ENCODE results near the gene CPNE4. TPM values are rescaled to one million over a fixed set of nuclear protein-coding genes. Genes with fewer than 3 reads are reported as not detected.

The CPNE4 gene
- total and polyA plus RNA-seq, 2 donors (not counting 3 experiments of a cell fraction or from before 2014, with no cell fraction given): not detected

DNA sequence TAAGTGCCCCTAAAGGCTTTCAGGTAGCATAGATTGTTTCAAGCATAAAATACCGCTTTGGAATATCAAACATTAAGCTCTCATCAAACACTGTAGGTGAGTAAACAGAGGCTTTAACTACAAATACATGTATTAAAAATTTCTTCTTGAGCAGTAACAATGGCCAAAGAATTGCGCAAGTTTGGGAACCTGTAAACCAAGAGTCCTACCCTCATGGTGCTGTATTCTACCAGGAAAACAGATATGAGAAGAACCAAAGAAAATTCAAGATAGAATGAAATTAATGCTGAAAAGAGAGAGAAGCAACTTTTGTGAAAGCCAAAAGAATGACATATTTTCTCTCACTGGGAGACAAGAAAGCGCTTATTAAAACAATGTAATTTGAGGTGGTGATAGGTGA, 45.5 kb downstream of the CPNE4 start:
- POLR2A ChIA-PET: no interaction called here
- dilution Hi-C loops (cut with MboI; ENCODE audit: extremely low pct_ligation_motif_present, low sequenced_read_pairs): no loop called here
- CTCF ChIA-PET: no interaction called here

GRCh38 chr3:131988209-131988608, 46.6 kb downstream of the CPNE4 start:
- no peak overlapping the region for H3K4me2 ChIP-seq (ENCODE audit: insufficient read depth, low read length)
- no TSS peak for BruUV-seq (replicated peaks)
- no peak overlapping the region for H3K27ac ChIP-seq (ENCODE audit: insufficient read depth, low read depth, low read length)
- intact Hi-C loops (cut with micrococcal nuclease) (no loop called here), dilution Hi-C loops (cut with MboI; ENCODE audit: extremely low pct_ligation_motif_present, low sequenced_read_pairs) (no loop called here)
- no peak overlapping the region for H3K4me3 ChIP-seq (replicated peaks in 1 of 3; ENCODE audit: insufficient read depth in 1 of 3, low read depth in 1 of 3, low read length in 3 of 3)
- no peak overlapping the region for H3K9ac ChIP-seq (replicated peaks; ENCODE audit: extremely low read depth, insufficient read depth, low read length)
- POLR2A ChIA-PET: no interaction called here
- no peak for FAIRE-seq
- CTCF ChIA-PET: no interaction called here
- no peak overlapping the region for H2AFZ ChIP-seq (ENCODE audit: low read depth, low read length)
- H3K27me3 ChIP-seq (ENCODE audit: control insufficient read depth in 2 of 2, insufficient read depth in 2 of 2, low read length in 2 of 2): no peaks in the 10 kb centered on the region
- no peaks in the 10 kb centered on the region for H3K9me3 ChIP-seq (replicated peaks; ENCODE audit: control insufficient read depth, insufficient read depth, low read length)
- H3K79me2 ChIP-seq (ENCODE audit: control insufficient read depth, insufficient read depth, low read length): no peaks in the 10 kb centered on the region
- no peaks in the 10 kb centered on the region for H3K4me1 ChIP-seq (ENCODE audit: control insufficient read depth, extremely low read depth, insufficient read depth, low read length)
- no peaks in the 10 kb centered on the region for H4K20me1 ChIP-seq (replicated peaks; ENCODE audit: control insufficient read depth, extremely low read depth, insufficient read depth, low read length)
- H3K36me3 ChIP-seq (ENCODE audit: control insufficient read depth in 2 of 2, extremely low read depth in 1 of 2, insufficient read depth in 2 of 2, low read length in 2 of 2): no peaks in the 10 kb centered on the region
- TF ChIP-seq GATA2 (IDR thresholded peaks at IDR 0.05; ENCODE audit: insufficient read depth, insufficient read length, low read depth, low read length): no peak
- TF ChIP-seq POLR2AphosphoS5 (IDR thresholded peaks at IDR 0.05; ENCODE audit: insufficient read depth, low read depth, low read length): no peak
- TF ChIP-seq MYC (IDR thresholded peaks at IDR 0.05; ENCODE audit: low read depth, low read length): no peak
- TF ChIP-seq POLR2A (IDR thresholded peaks at IDR 0.05; ENCODE audit: low read depth, low read length): no peak
- TF ChIP-seq JUN (IDR thresholded peaks at IDR 0.05; ENCODE audit: borderline replicate concordance, insufficient read depth, insufficient read length, low read depth): no peak
- no peak for TF ChIP-seq FOS (IDR thresholded peaks at IDR 0.05; ENCODE audit: borderline replicate concordance, insufficient read depth, low read length)
- no peak for TF ChIP-seq MAX (IDR thresholded peaks at IDR 0.05; ENCODE audit: insufficient read depth, insufficient read length)
- no peak for TF ChIP-seq EZH2 (IDR thresholded peaks at IDR 0.05; ENCODE audit: borderline replicate concordance, low read depth, low read length, severe bottlenecking)
- TF ChIP-seq, protein P1, sequence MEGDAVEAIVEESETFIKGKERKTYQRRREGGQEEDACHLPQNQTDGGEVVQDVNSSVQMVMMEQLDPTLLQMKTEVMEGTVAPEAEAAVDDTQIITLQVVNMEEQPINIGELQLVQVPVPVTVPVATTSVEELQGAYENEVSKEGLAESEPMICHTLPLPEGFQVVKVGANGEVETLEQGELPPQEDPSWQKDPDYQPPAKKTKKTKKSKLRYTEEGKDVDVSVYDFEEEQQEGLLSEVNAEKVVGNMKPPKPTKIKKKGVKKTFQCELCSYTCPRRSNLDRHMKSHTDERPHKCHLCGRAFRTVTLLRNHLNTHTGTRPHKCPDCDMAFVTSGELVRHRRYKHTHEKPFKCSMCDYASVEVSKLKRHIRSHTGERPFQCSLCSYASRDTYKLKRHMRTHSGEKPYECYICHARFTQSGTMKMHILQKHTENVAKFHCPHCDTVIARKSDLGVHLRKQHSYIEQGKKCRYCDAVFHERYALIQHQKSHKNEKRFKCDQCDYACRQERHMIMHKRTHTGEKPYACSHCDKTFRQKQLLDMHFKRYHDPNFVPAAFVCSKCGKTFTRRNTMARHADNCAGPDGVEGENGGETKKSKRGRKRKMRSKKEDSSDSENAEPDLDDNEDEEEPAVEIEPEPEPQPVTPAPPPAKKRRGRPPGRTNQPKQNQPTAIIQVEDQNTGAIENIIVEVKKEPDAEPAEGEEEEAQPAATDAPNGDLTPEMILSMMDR (IDR thresholded peaks at IDR 0.05; ENCODE audit: extremely low read depth in 1 of 2, insufficient read depth in 1 of 2, low read depth in 1 of 2, low read length in 2 of 2): no peak
- DNase-seq (ENCODE audit: low read depth, low spot score): no peak
- no peaks in the 10 kb centered on the region for H3K9me1 ChIP-seq (replicated peaks; ENCODE audit: control insufficient read depth, extremely low read depth, insufficient read depth, low read length)

More for the DNA sequence above, 45.5 kb downstream of the CPNE4 start:
- H3K9me3 ChIP-seq (replicated peaks; ENCODE audit: control insufficient read depth, insufficient read depth, low read length): no peaks in the 10 kb centered on the region
- H4K20me1 ChIP-seq (replicated peaks; ENCODE audit: control insufficient read depth, extremely low read depth, insufficient read depth, low read length): no peaks in the 10 kb centered on the region
- intact Hi-C loops (cut with micrococcal nuclease): no loop called here
- no peak overlapping the region for H3K9ac ChIP-seq (replicated peaks; ENCODE audit: extremely low read depth, insufficient read depth, low read length)
- H2AFZ ChIP-seq (ENCODE audit: low read depth, low read length): no peak overlapping the region
- no peaks in the 10 kb centered on the region for H3K27me3 ChIP-seq (ENCODE audit: control insufficient read depth in 2 of 2, insufficient read depth in 2 of 2, low read length in 2 of 2)
- H3K9me1 ChIP-seq (replicated peaks; ENCODE audit: control insufficient read depth, extremely low read depth, insufficient read depth, low read length): no peaks in the 10 kb centered on the region
- H3K27ac ChIP-seq (ENCODE audit: insufficient read depth, low read depth, low read length): no peak overlapping the region
- H3K4me3 ChIP-seq (replicated peaks in 1 of 3; ENCODE audit: insufficient read depth in 1 of 3, low read depth in 1 of 3, low read length in 3 of 3): no peak overlapping the region
- DNase-seq (ENCODE audit: low read depth, low spot score) (no peak), FAIRE-seq (no peak)
- no peaks in the 10 kb centered on the region for H3K4me1 ChIP-seq (ENCODE audit: control insufficient read depth, extremely low read depth, insufficient read depth, low read length)
- BruUV-seq (replicated peaks): no TSS peak
- H3K79me2 ChIP-seq (ENCODE audit: control insufficient read depth, insufficient read depth, low read length): no peaks in the 10 kb centered on the region
- TF ChIP-seq POLR2AphosphoS5 (IDR thresholded peaks at IDR 0.05; ENCODE audit: insufficient read depth, low read depth, low read length): no peak
- TF ChIP-seq MYC (IDR thresholded peaks at IDR 0.05; ENCODE audit: low read depth, low read length): no peak
- H3K36me3 ChIP-seq (ENCODE audit: control insufficient read depth in 2 of 2, extremely low read depth in 1 of 2, insufficient read depth in 2 of 2, low read length in 2 of 2): no peaks in the 10 kb centered on the region
- no peak overlapping the region for H3K4me2 ChIP-seq (ENCODE audit: insufficient read depth, low read length)

All from endothelial cell of umbilical vein (primary cell).